K562 (cell line): ENCODE results near the gene COLEC12. TPM values are rescaled to one million over a fixed set of nuclear protein-coding genes. Genes with fewer than 3 reads are reported as not detected.

ENCODE experiments used
- ATAC-seq: fragments of 200-7000 bp; cut with Tn5 transposase; 3 replicates; pipeline ENCODE4 v1.9.1; 2020; ENCODE audit warnings: moderate library complexity
- BruUV-seq: library from RNA; stranded (reverse); fragments of 400-500 nt; replicated peaks from 2 replicates; lab custom pipeline; 2021; lab: Mats Ljungman, UMichigan
- CTCF ChIA-PET: fragments of 300-600 bp; formaldehyde crosslinking; extraction: SDS; loops from one replicate; lab custom pipeline; 2021; ENCODE audit warnings: low intra/inter-chr PET ratio; lab: Yijun Ruan, JAX
- POLR2A ChIA-PET: fragments of 300-600, 350-650 bp; sonication (Branson Sonifier 250); formaldehyde crosslinking; extraction: SDS; loops from one replicate; lab custom pipeline; 2021; ENCODE audit warnings: antibody characterized with exemption, inconsistent platforms; lab: Yijun Ruan, JAX
- DNase-seq, 4 experiments: peaks; one replicate each; pipeline versions ENCODE4 v3.0.0 to v3.0.0-alpha.2; 2011 to 2018; ENCODE audit warnings: low spot score in 3 of 4, mixed read lengths in 3 of 4; ENCODE audit errors: extremely low read depth in 1 of 4
- FAIRE-seq: peaks from 2 replicates; lab custom pipeline; 2011; peaks lifted over from hg19 to GRCh38; lab: Jason Lieb, UNC
- H2AFZ ChIP-seq: 2 replicates; pipeline ENCODE4 v1.6.0; 2011; ENCODE audit warnings: low read depth, low read length, control low read depth, inconsistent platforms
- H3K27ac ChIP-seq: fragments of 200-600 bp; 3 replicates; pipeline ENCODE4 v1.8.0; 2011; ENCODE audit warnings: low read depth, mild to moderate bottlenecking, control low read depth, inconsistent platforms, low read length, moderate library complexity, mixed read lengths; ENCODE audit errors: extremely low read depth
- H3K27me3 ChIP-seq, 2 experiments: fragments of 300-600 bp in 1 of 2; 2 replicates in 1 of 2; 3 replicates in 1 of 2; pipeline versions ENCODE4 v1.6.0 to v1.8.0; 2011; ENCODE audit warnings: inconsistent platforms in 2 of 2, low read length in 2 of 2, mild to moderate bottlenecking in 1 of 2, mixed read lengths in 1 of 2, moderate library complexity in 1 of 2; ENCODE audit not compliant: control insufficient read depth in 2 of 2, insufficient read depth in 2 of 2
- H3K36me3 ChIP-seq: fragments of 300-600 bp; 3 replicates; pipeline ENCODE4 v1.8.0; 2011; ENCODE audit warnings: mild to moderate bottlenecking, low read length, inconsistent platforms; ENCODE audit not compliant: control insufficient read depth, insufficient read depth
- H3K4me1 ChIP-seq, 2 experiments: fragments of 200-600 bp in 1 of 2; replicated peaks in 1 of 2; 2 replicates in 1 of 2; 3 replicates in 1 of 2; pipeline versions ENCODE4 v1.5.1 to v1.8.0; 2011; ENCODE audit warnings: inconsistent platforms in 2 of 2, low read length in 2 of 2, mild to moderate bottlenecking in 1 of 2, mixed read lengths in 1 of 2, moderate library complexity in 1 of 2; ENCODE audit not compliant: control insufficient read depth in 2 of 2, insufficient read depth in 2 of 2
- H3K4me2 ChIP-seq: 2 replicates; pipeline ENCODE4 v1.6.1; 2011; ENCODE audit warnings: low read length, control low read depth, inconsistent platforms, mixed read lengths; ENCODE audit not compliant: insufficient read depth
- H3K4me3 ChIP-seq: fragments of 200-600 bp; sonication (generic), shearing (Covaris generic); 2 replicates; pipeline ENCODE4 v1.5.1; 2016; ENCODE audit warnings: control low read depth, inconsistent platforms
- H3K79me2 ChIP-seq: fragments of 200-600 bp; 3 replicates; pipeline ENCODE4 v1.8.0; 2011; ENCODE audit warnings: low read length, inconsistent platforms; ENCODE audit not compliant: control insufficient read depth, insufficient read depth
- H3K9ac ChIP-seq, 2 experiments: 2 replicates each; pipeline versions ENCODE4 v1.6.0 to v1.6.1; 2011; ENCODE audit warnings: low read depth in 2 of 2, low read length in 2 of 2, control low read depth in 1 of 2, inconsistent platforms in 1 of 2, mild to moderate bottlenecking in 1 of 2, mixed read lengths in 1 of 2; ENCODE audit not compliant: insufficient read depth in 1 of 2
- H3K9me1 ChIP-seq: one replicate; pipeline ENCODE4 v1.6.0; 2011; ENCODE audit warnings: inconsistent platforms, mild to moderate bottlenecking, low read length, moderate library complexity; ENCODE audit not compliant: control insufficient read depth, insufficient read depth
- H3K9me3 ChIP-seq: replicated peaks from 2 replicates; pipeline ENCODE4 v1.5.1; 2011; ENCODE audit warnings: low read depth, low read length, inconsistent platforms; ENCODE audit not compliant: control insufficient read depth, insufficient read depth
- H4K20me1 ChIP-seq: replicated peaks from 2 replicates; pipeline ENCODE4 v1.6.1; 2011; ENCODE audit warnings: low read length, inconsistent platforms, mixed read lengths; ENCODE audit not compliant: control insufficient read depth, insufficient read depth
- ARID1B ChIP-seq: fragments of 450-650 bp; IDR thresholded peaks from 2 replicates; pipeline ENCODE4 v1.6.1; 2016; ENCODE audit warnings: antibody characterized with exemption, mild to moderate bottlenecking, inconsistent platforms
- CBX2 ChIP-seq: fragments of 200-600 bp; sonication (generic); IDR thresholded peaks from one replicate; pipeline ENCODE4 v1.6.1; 2012; ENCODE audit warnings: mild to moderate bottlenecking, low read length, inconsistent platforms; ENCODE audit not compliant: insufficient read depth, poor library complexity, severe bottlenecking
- CTCF ChIP-seq, 3 experiments: IDR thresholded peaks in 2 of 3; conservative IDR thresholded peaks in 1 of 3; 2 replicates each; pipeline ENCODE4 v1.5.1; 2011 to 2012; ENCODE audit warnings: low read length in 3 of 3, mild to moderate bottlenecking in 3 of 3, control low read depth in 2 of 3, improper control_type of control experiment in 1 of 3, inconsistent platforms in 1 of 3, low read depth in 1 of 3, mixed read lengths in 1 of 3, moderate library complexity in 1 of 3; ENCODE audit not compliant: insufficient read depth in 2 of 3
- LCOR ChIP-seq: sonication (generic); formaldehyde crosslinking; IDR thresholded peaks from 2 replicates; pipeline ENCODE4 v1.8.0; 2022; ENCODE audit warnings: mild to moderate bottlenecking, missing genetic modification reagents
- RAD21 ChIP-seq, 2 experiments: fragments of 250-450 bp in 1 of 2; fragments of 450-650 bp in 1 of 2; sonication (Bioruptor Pico) in 1 of 2; formaldehyde crosslinking in 1 of 2; IDR thresholded peaks in 1 of 2; conservative IDR thresholded peaks in 1 of 2; 2 replicates each; pipeline versions ENCODE4 v1.4.0 to v1.8.0; 2020 to 2022; ENCODE audit warnings: mild to moderate bottlenecking in 2 of 2, moderate library complexity in 1 of 2
- SAP30 ChIP-seq: fragments of 200-600 bp; sonication (generic); IDR thresholded peaks from 2 replicates; pipeline ENCODE4 v1.6.1; 2012; ENCODE audit warnings: borderline replicate concordance, low read depth, mild to moderate bottlenecking, moderate library complexity, low read length, control low read depth, inconsistent platforms; ENCODE audit not compliant: insufficient read depth, poor library complexity, severe bottlenecking
- WGBS: fragments of 100-300 bp; shearing (Covaris generic); methylation state at CpG from one replicate; pipeline ENCODE4 v1.1.6; 2016; ENCODE audit warnings: low coverage, mixed read lengths; ENCODE audit not compliant: insufficient coverage; ENCODE audit errors: missing lambda C conversion rate; 5-methylcytosine and 5-hydroxymethylcytosine counted together
- in situ Hi-C: fragments of 300-500 bp; cut with MboI; formaldehyde crosslinking; loops from 4 replicates; pipeline ENCODE4 v1.15.0; 2018; ENCODE audit warnings: inconsistent platforms, mixed read lengths
- intact Hi-C: fragments of 100-400 bp; cut with micrococcal nuclease; formaldehyde crosslinking; loops from 2 replicates; pipeline ENCODE4 v1.14.2; 2022
- polyA plus RNA-seq, 8 experiments: library from polyadenylated mRNA; depleted of rRNA in 4 of 8; stranded (reverse) in 5 of 8; unstranded in 3 of 8; fragments of >200 nt; fragmentation: Nextera tagmentation in 2 of 8; fragmentation: Illumina TruSeq in 1 of 8; extraction: Ambion mirVana in 2 of 8; extraction: Trizol in 1 of 8; gene quantifications; 2 replicates each; pipeline versions ENCODE4 v1.2.1 to v1.2.3, GENCODE V29; 2011 to 2014; ENCODE audit warnings: inconsistent platforms in 1 of 8, missing spikeins in 1 of 8
- total RNA-seq, 7 experiments: library from RNA; depleted of rRNA in 6 of 7; stranded (reverse); fragments of >200 nt in 6 of 7; fragmentation: Illumina TruSeq in 2 of 7; extraction: Trizol in 2 of 7; gene quantifications; 2 replicates each; pipeline versions ENCODE4 v1.2.1 to v1.2.3, GENCODE V29; 2011 to 2021; ENCODE audit warnings: low replicate concordance in 1 of 7
- TF ChIP-seq, protein P1 (sequence below), 2 experiments: fragments of 450-650 bp; formaldehyde crosslinking in 1 of 2; IDR thresholded peaks; 2 replicates each; pipeline versions ENCODE4 v1.4.0 to v1.6.1; 2014 to 2020; ENCODE audit warnings: mild to moderate bottlenecking in 2 of 2, borderline replicate concordance in 1 of 2, low read depth in 1 of 2

The COLEC12 gene
- total and polyA plus RNA-seq, 9 of the 15 experiments (the other 6 are each of a cell fraction or from before 2014, with no cell fraction given), result 0.04 TPM; not detected in 8

GRCh38 chr18:286515-287310 is 213.8 kb downstream of the COLEC12 start:
- H3K27me3 ChIP-seq, result peaks cover 21 to 24% of the 10 kb centered on the region in 2 experiments
- no peak for DNase-seq
- H3K9ac ChIP-seq, result no peak overlapping the region
- no peaks in the 10 kb centered on the region for H3K9me3 ChIP-seq
- H3K4me2 ChIP-seq, result no peak overlapping the region
- ChIA-PET POLR2A (no interaction called here), CTCF (interaction anchor here (1.2 to 2.7 kb wide), 2 partner anchors 13 to 330 kb away, joined by 3 to 12 read pairs; no protein-coding TSS in a partner anchor)
- H3K36me3 ChIP-seq, result no peaks in the 10 kb centered on the region
- FAIRE-seq, result no peak
- H3K4me3 ChIP-seq, result no peak overlapping the region
- no peaks in the 10 kb centered on the region for H3K9me1 ChIP-seq
- 2% methylated on average over 8 of the region's 8 CpGs for WGBS
- intact Hi-C loops (loop anchor here (2.0 to 5.0 kb wide), 3 partner anchors 36 to 330 kb away; no protein-coding TSS in a partner anchor), in situ Hi-C loops (loop anchor here (5.0 kb wide), 1 partner anchor 321 kb away; no protein-coding TSS in a partner anchor)
- no peaks in the 10 kb centered on the region for H4K20me1 ChIP-seq
- H2AFZ ChIP-seq, result no peak overlapping the region
- no peaks in the 10 kb centered on the region for H3K4me1 ChIP-seq
- H3K79me2 ChIP-seq, result no peaks in the 10 kb centered on the region
- BruUV-seq, result no TSS peak
- peak; percentile 67 for ATAC-seq
- no peak overlapping the region for H3K27ac ChIP-seq
- peak in 2 of 3 experiments; percentile 41 to 73; a peak in 4 of 6 replicates for TF ChIP-seq CTCF (IDR thresholded peaks at IDR 0.05 in 2 of 3, conservative IDR thresholded peaks at IDR 0.05 in 1 of 3; ENCODE audit: insufficient read depth in 2 of 3, low read depth in 1 of 3, low read length in 3 of 3)
- TF ChIP-seq SAP30, result no peak
- no peak for TF ChIP-seq CBX2
- no peak for TF ChIP-seq ARID1B
- TF ChIP-seq LCOR (CRISPR knock-in tag), result no peak
- TF ChIP-seq, protein P1, sequence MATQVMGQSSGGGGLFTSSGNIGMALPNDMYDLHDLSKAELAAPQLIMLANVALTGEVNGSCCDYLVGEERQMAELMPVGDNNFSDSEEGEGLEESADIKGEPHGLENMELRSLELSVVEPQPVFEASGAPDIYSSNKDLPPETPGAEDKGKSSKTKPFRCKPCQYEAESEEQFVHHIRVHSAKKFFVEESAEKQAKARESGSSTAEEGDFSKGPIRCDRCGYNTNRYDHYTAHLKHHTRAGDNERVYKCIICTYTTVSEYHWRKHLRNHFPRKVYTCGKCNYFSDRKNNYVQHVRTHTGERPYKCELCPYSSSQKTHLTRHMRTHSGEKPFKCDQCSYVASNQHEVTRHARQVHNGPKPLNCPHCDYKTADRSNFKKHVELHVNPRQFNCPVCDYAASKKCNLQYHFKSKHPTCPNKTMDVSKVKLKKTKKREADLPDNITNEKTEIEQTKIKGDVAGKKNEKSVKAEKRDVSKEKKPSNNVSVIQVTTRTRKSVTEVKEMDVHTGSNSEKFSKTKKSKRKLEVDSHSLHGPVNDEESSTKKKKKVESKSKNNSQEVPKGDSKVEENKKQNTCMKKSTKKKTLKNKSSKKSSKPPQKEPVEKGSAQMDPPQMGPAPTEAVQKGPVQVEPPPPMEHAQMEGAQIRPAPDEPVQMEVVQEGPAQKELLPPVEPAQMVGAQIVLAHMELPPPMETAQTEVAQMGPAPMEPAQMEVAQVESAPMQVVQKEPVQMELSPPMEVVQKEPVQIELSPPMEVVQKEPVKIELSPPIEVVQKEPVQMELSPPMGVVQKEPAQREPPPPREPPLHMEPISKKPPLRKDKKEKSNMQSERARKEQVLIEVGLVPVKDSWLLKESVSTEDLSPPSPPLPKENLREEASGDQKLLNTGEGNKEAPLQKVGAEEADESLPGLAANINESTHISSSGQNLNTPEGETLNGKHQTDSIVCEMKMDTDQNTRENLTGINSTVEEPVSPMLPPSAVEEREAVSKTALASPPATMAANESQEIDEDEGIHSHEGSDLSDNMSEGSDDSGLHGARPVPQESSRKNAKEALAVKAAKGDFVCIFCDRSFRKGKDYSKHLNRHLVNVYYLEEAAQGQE (IDR thresholded peaks at IDR 0.05; ENCODE audit: borderline replicate concordance), result peak; percentile 75
- TF ChIP-seq, protein P1 (CRISPR knock-in tag; IDR thresholded peaks at IDR 0.05; ENCODE audit: low read depth), result no peak
- TF ChIP-seq RAD21 (CRISPR knock-in tag; conservative IDR thresholded peaks at IDR 0.05 in 1 of 2, IDR thresholded peaks at IDR 0.05 in 1 of 2), result peak; percentile 81 to 93
